ENCODE measurements around the gene NEMP2.

- no peak for TF ChIP-seq SREBF2 (IDR thresholded peaks at IDR 0.05)
- TF ChIP-seq POLR2A (IDR thresholded peaks at IDR 0.05; ENCODE audit: low read length): no peak
- no peak for TF ChIP-seq MYC (IDR thresholded peaks at IDR 0.05; ENCODE audit: borderline replicate concordance, low read length)
- TF ChIP-seq CTCF (IDR thresholded peaks at IDR 0.05): no peak
- TF ChIP-seq JUNB (IDR thresholded peaks at IDR 0.05): no peak
Observed at GRCh38 chr2:190527918-190528317, 6.6 kb downstream of the NEMP2 start.

Data from A549 (cell line).